Choroid plexus epithelial cell (primary cell): Measurements from ENCODE around the gene ZSCAN20.

Experiments used
- DNase-seq: peaks from one replicate; pipeline ENCODE4 v3.0.0-alpha.2; 2010; ENCODE audit warnings: low read depth
- H3K4me3 ChIP-seq: 2 replicates; pipeline ENCODE4 v1.5.1; 2011; ENCODE audit warnings: low read depth, mild to moderate bottlenecking, control low read depth, low read length, moderate library complexity
- CTCF ChIP-seq: conservative IDR thresholded peaks from 2 replicates; pipeline ENCODE4 v1.5.1; 2011; ENCODE audit warnings: low read depth, mild to moderate bottlenecking, control low read depth, inconsistent platforms, low read length, moderate library complexity

Gene ZSCAN20

GRCh38 chr1:33460144-33460543 is 12.3 kb upstream of the ZSCAN20 start:
- no peak overlapping the region for H3K4me3 ChIP-seq
- no peak for DNase-seq
- TF ChIP-seq CTCF = no peak

GRCh38 chr1:33460947-33461629 is 11.4 kb upstream of the ZSCAN20 start:
- H3K4me3 ChIP-seq = no peak overlapping the region
- TF ChIP-seq CTCF = no peak
- DNase-seq = no peak

- no peak for DNase-seq
- TF ChIP-seq CTCF = no peak
- H3K4me3 ChIP-seq = no peak overlapping the region
Measured at GRCh38 chr1:33462405-33463164, 9.9 kb upstream of the ZSCAN20 start.

- H3K4me3 ChIP-seq = no peak overlapping the region
- DNase-seq = no peak
- TF ChIP-seq CTCF = no peak
Measured at GRCh38 chr1:33464552-33464951, 7.9 kb upstream of the ZSCAN20 start.

- H3K4me3 ChIP-seq = no peak overlapping the region
- DNase-seq = no peak
- no peak for TF ChIP-seq CTCF
Measured at GRCh38 chr1:33465316-33465715, 7.1 kb upstream of the ZSCAN20 start.

- no peak for TF ChIP-seq CTCF
- DNase-seq = no peak
- no peak overlapping the region for H3K4me3 ChIP-seq
Measured at GRCh38 chr1:33466159-33466558, 6.3 kb upstream of the ZSCAN20 start.

- no peak for TF ChIP-seq CTCF
- no peak overlapping the region for H3K4me3 ChIP-seq
- DNase-seq = no peak
Measured at GRCh38 chr1:33468011-33468410, 4.4 kb upstream of the ZSCAN20 start.
